PC-3 (cell line): ENCODE measurements around the gene ATP23. TPM values are rescaled to one million over a fixed set of nuclear protein-coding genes. Genes with fewer than 3 reads are reported as not detected.
A peak's percentile ranks its signal among the peaks of the same experiment; 100 is the strongest.

Experiments used
- ATAC-seq: fragments of 200-7000 bp; cut with Tn5 transposase; 2 replicates; pipeline ENCODE4 v1.9.1; 2020; ENCODE audit warnings: mild to moderate bottlenecking, moderate library complexity
- BruUV-seq: library from RNA; stranded (reverse); fragments of 400-500 nt; replicated peaks from 2 replicates; lab custom pipeline; 2021; lab: Mats Ljungman, UMichigan
- CTCF ChIA-PET: fragments of 300-600 bp; sonication (Branson Sonifier 250); formaldehyde crosslinking; loops from one replicate; lab custom pipeline; 2022; ENCODE audit warnings: antibody characterized with exemption; lab: Charles Lee
- POLR2A ChIA-PET: fragments of 300-600 bp; sonication (Branson Sonifier 250); formaldehyde crosslinking; loops from one replicate; lab custom pipeline; 2022; ENCODE audit warnings: antibody characterized with exemption; ENCODE audit not compliant: unreplicated experiment; lab: Charles Lee
- DNase-seq: peaks from one replicate; pipeline ENCODE4 v3.0.0-alpha.2; 2015
- H2AFZ ChIP-seq: fragments of 300-600 bp; sonication (generic); 2 replicates; pipeline ENCODE4 v1.6.0; 2016; ENCODE audit warnings: antibody characterized with exemption, low read length
- H3F3A ChIP-seq: fragments of 300-600 bp; sonication (generic); one replicate; pipeline ENCODE4 v1.6.0; 2017; ENCODE audit warnings: antibody characterized with exemption, low read length, control low read depth, mild to moderate bottlenecking; ENCODE audit not compliant: unreplicated experiment
- H3K27ac ChIP-seq: fragments of 300-600 bp; sonication (generic); 2 replicates; pipeline ENCODE4 v1.5.1; 2016; ENCODE audit warnings: mild to moderate bottlenecking, low read length
- H3K27me3 ChIP-seq: fragments of 300-600 bp; sonication (generic); 2 replicates; pipeline ENCODE4 v1.6.1; 2016; ENCODE audit warnings: low read length, mixed read lengths
- H3K36me3 ChIP-seq: fragments of 300-600 bp; sonication (generic); 2 replicates; pipeline ENCODE4 v1.6.1; 2016; ENCODE audit warnings: low read depth, mixed run types, low read length, mixed read lengths
- H3K4me1 ChIP-seq: fragments of 300-600 bp; sonication (generic); 2 replicates; pipeline ENCODE4 v1.5.1; 2016; ENCODE audit warnings: low read length; ENCODE audit not compliant: insufficient read depth
- H3K4me2 ChIP-seq: fragments of 300-600 bp; sonication (generic); 2 replicates; pipeline ENCODE4 v1.6.0; 2016; ENCODE audit warnings: low read length
- H3K4me3 ChIP-seq: fragments of 300-600 bp; sonication (generic); 2 replicates; pipeline ENCODE4 v1.5.1; 2016; ENCODE audit warnings: mild to moderate bottlenecking, low read length, mixed read lengths
- H3K79me2 ChIP-seq: fragments of 300-600 bp; sonication (generic); 2 replicates; pipeline ENCODE4 v1.6.1; 2017; ENCODE audit warnings: low read length, mixed read lengths
- H3K9ac ChIP-seq: fragments of 300-600 bp; sonication (generic); 2 replicates; pipeline ENCODE4 v1.6.0; 2016; ENCODE audit warnings: mild to moderate bottlenecking, low read length
- H3K9me2 ChIP-seq: fragments of 300-600 bp; sonication (generic); replicated peaks from 2 replicates; pipeline ENCODE4 v1.6.1; 2016; ENCODE audit warnings: mixed run types, low read length, mixed read lengths
- H3K9me3 ChIP-seq: fragments of 300-600 bp; sonication (generic); 2 replicates; pipeline ENCODE4 v1.6.1; 2016; ENCODE audit warnings: low read length, mixed read lengths
- H4K20me1 ChIP-seq: fragments of 300-600 bp; sonication (generic); 2 replicates; pipeline ENCODE4 v1.6.1; 2016; ENCODE audit warnings: low read length, mixed read lengths
- CTCF ChIP-seq: fragments of 300-600 bp; sonication (generic); conservative IDR thresholded peaks from 2 replicates; pipeline ENCODE4 v1.5.1; 2017; ENCODE audit warnings: antibody characterized with exemption, low read depth, mild to moderate bottlenecking, low read length
- EZH2 ChIP-seq: fragments of 300-600 bp; sonication (generic); IDR thresholded peaks from one replicate; pipeline ENCODE4 v1.6.1; 2017; ENCODE audit warnings: antibody characterized with exemption, mild to moderate bottlenecking, low read length; ENCODE audit not compliant: unreplicated experiment
- EZH2phosphoT487 ChIP-seq: fragments of 300-600 bp; sonication (generic); IDR thresholded peaks from 2 replicates; pipeline ENCODE4 v1.6.1; 2018; ENCODE audit warnings: mild to moderate bottlenecking, antibody characterized with exemption, low read length, borderline replicate concordance
- intact Hi-C: fragments of 100-400 bp; cut with micrococcal nuclease; formaldehyde crosslinking; loops from 2 replicates; pipeline ENCODE4 v1.9.0; 2023
- total RNA-seq: library from RNA; depleted of rRNA; stranded (reverse); fragments of >200 nt; gene quantifications from 2 replicates; pipeline ENCODE4 v1.2.3, GENCODE V29; 2014

The ATP23 gene
- total RNA-seq, 1 experiment from 2014 or later: 19.4 TPM

- no peak overlapping the region for H3K4me2 ChIP-seq
- no peaks in the 10 kb centered on the region for H3K36me3 ChIP-seq
- no peak overlapping the region for H3K4me3 ChIP-seq
- TF ChIP-seq EZH2: no peak
- no peak for TF ChIP-seq CTCF
- TF ChIP-seq EZH2phosphoT487: no peak
- no peaks in the 10 kb centered on the region for H4K20me1 ChIP-seq
- no peaks in the 10 kb centered on the region for H3K4me1 ChIP-seq
- no peaks in the 10 kb centered on the region for H3K27me3 ChIP-seq
- H3K79me2 ChIP-seq: no peaks in the 10 kb centered on the region
- no peaks in the 10 kb centered on the region for H3K9me3 ChIP-seq
- intact Hi-C loops: no loop called here
- no peak overlapping the region for H2AFZ ChIP-seq
- ChIA-PET POLR2A (no interaction called here), CTCF (no interaction called here)
- H3K27ac ChIP-seq: no peak overlapping the region
- DNase-seq (no peak), ATAC-seq (no peak)
- H3K9ac ChIP-seq: no peak overlapping the region
- H3K9me2 ChIP-seq: no peaks in the 10 kb centered on the region
- BruUV-seq: no TSS peak
- no peaks in the 10 kb centered on the region for H3F3A ChIP-seq
Measured at GRCh38 chr12:57964421-57964820, 23.1 kb downstream of the ATP23 start.

- H3K27ac ChIP-seq: no peak overlapping the region
- no peaks in the 10 kb centered on the region for H3K4me1 ChIP-seq
- peak overlapping the region; percentile 13; the same call in 1 of the 2 replicates for H3K4me2 ChIP-seq
- H3K9me2 ChIP-seq: no peaks in the 10 kb centered on the region
- no peaks in the 10 kb centered on the region for H3K9me3 ChIP-seq
- H3K36me3 ChIP-seq: no peaks in the 10 kb centered on the region
- ATAC-seq (no peak), DNase-seq (peak; percentile 15)
- H2AFZ ChIP-seq: 0 out of 2 replicates have a peak overlapping the region, but pooled peaks have one; percentile 42
- POLR2A ChIA-PET: no interaction called here
- H3K9ac ChIP-seq: no peak overlapping the region
- BruUV-seq: no TSS peak
- H3K4me3 ChIP-seq: no peak overlapping the region; the same call in 1 of the 2 replicates
- intact Hi-C loops: no loop called here
- CTCF ChIA-PET: no interaction called here
- H3F3A ChIP-seq: no peaks in the 10 kb centered on the region
- no peak for TF ChIP-seq CTCF
- no peak for TF ChIP-seq EZH2
- no peak for TF ChIP-seq EZH2phosphoT487
- no peaks in the 10 kb centered on the region for H3K27me3 ChIP-seq
- H3K79me2 ChIP-seq: no peaks in the 10 kb centered on the region
- no peaks in the 10 kb centered on the region for H4K20me1 ChIP-seq
Measured at GRCh38 chr12:57965766-57966165, 24.4 kb downstream of the ATP23 start.

- ChIA-PET POLR2A (no interaction called here), CTCF (no interaction called here)
- Histone ChIP-seq H3K9me3 (no peaks in the 10 kb centered on the region), H2AFZ (no peak overlapping the region), H4K20me1 (no peaks in the 10 kb centered on the region), H3K27ac (no peak overlapping the region), H3K9me2 (no peaks in the 10 kb centered on the region), H3K79me2 (no peaks in the 10 kb centered on the region), H3K27me3 (no peaks in the 10 kb centered on the region), H3K4me3 (no peak overlapping the region), H3K9ac (no peak overlapping the region), H3F3A (no peaks in the 10 kb centered on the region), H3K4me1 (no peaks in the 10 kb centered on the region), H3K36me3 (no peaks in the 10 kb centered on the region), H3K4me2 (no peak overlapping the region)
- BruUV-seq: no TSS peak
- DNase-seq (no peak), ATAC-seq (no peak)
- TF ChIP-seq CTCF (no peak), EZH2 (no peak), EZH2phosphoT487 (no peak)
- intact Hi-C loops: no loop called here
Measured at GRCh38 chr12:57966536-57966935, 25.2 kb downstream of the ATP23 start.
